Activated naive CD8-positive, alpha-beta T cell (primary cell): Measurements from ENCODE around the gene NPL.

Experiments
- H3K27ac Mint-ChIP-seq: one replicate; pipeline ENCODE4 v1.8.0; 2021; ENCODE audit warnings: mixed read lengths
- H3K27me3 Mint-ChIP-seq: one replicate; pipeline ENCODE4 v1.8.0; 2021; ENCODE audit warnings: mixed read lengths
- H3K36me3 Mint-ChIP-seq: one replicate; pipeline ENCODE4 v1.8.0; 2021; ENCODE audit warnings: mixed read lengths
- H3K4me1 Mint-ChIP-seq: one replicate; pipeline ENCODE4 v1.8.0; 2021; ENCODE audit warnings: low read depth, mixed read lengths
- H3K4me3 Mint-ChIP-seq: one replicate; pipeline ENCODE4 v1.8.0; 2021; ENCODE audit warnings: mild to moderate bottlenecking, mixed read lengths
- H3K9me3 Mint-ChIP-seq: one replicate; pipeline ENCODE4 v1.8.0; 2021; ENCODE audit warnings: low read depth, mixed read lengths

The NPL gene

GRCh38 chr1:182857212-182857611 lies 67.6 kb downstream of the NPL start:
- H3K4me1 Mint-ChIP-seq: peaks cover 18% of the 10 kb centered on the region
- no peak overlapping the region for H3K27ac Mint-ChIP-seq
- H3K36me3 Mint-ChIP-seq: peaks cover 9% of the 10 kb centered on the region
- H3K27me3 Mint-ChIP-seq: no peaks in the 10 kb centered on the region
- no peaks in the 10 kb centered on the region for H3K9me3 Mint-ChIP-seq
- no peak overlapping the region for H3K4me3 Mint-ChIP-seq

GRCh38 chr1:182860658-182861057 lies 71.1 kb downstream of the NPL start:
- H3K9me3 Mint-ChIP-seq: no peaks in the 10 kb centered on the region
- H3K27ac Mint-ChIP-seq: no peak overlapping the region
- no peaks in the 10 kb centered on the region for H3K27me3 Mint-ChIP-seq
- peaks cover 29% of the 10 kb centered on the region for H3K4me1 Mint-ChIP-seq
- no peak overlapping the region for H3K4me3 Mint-ChIP-seq
- peaks cover 10% of the 10 kb centered on the region for H3K36me3 Mint-ChIP-seq

- Mint-ChIP-seq H3K4me1 (peaks cover 32% of the 10 kb centered on the region), H3K9me3 (no peaks in the 10 kb centered on the region), H3K27ac (peak overlapping the region; percentile 76), H3K4me3 (no peak overlapping the region), H3K36me3 (peaks cover 12% of the 10 kb centered on the region), H3K27me3 (no peaks in the 10 kb centered on the region)
Observed at GRCh38 chr1:182861994-182862393, 72.4 kb downstream of the NPL start.

GRCh38 chr1:182862827-182863226 lies 73.3 kb downstream of the NPL start:
- Mint-ChIP-seq H3K9me3 (no peaks in the 10 kb centered on the region), H3K27me3 (no peaks in the 10 kb centered on the region), H3K27ac (peak overlapping the region; percentile 76), H3K36me3 (peaks cover 14% of the 10 kb centered on the region), H3K4me1 (peaks cover 32% of the 10 kb centered on the region), H3K4me3 (no peak overlapping the region)

GRCh38 chr1:182863940-182864339 lies 74.4 kb downstream of the NPL start:
- Mint-ChIP-seq H3K4me1 (peaks cover 32% of the 10 kb centered on the region), H3K27me3 (no peaks in the 10 kb centered on the region), H3K36me3 (peaks cover 8% of the 10 kb centered on the region), H3K27ac (peak overlapping the region; percentile 35), H3K9me3 (no peaks in the 10 kb centered on the region), H3K4me3 (no peak overlapping the region)

- Mint-ChIP-seq H3K36me3 (peaks cover 9% of the 10 kb centered on the region), H3K27me3 (no peaks in the 10 kb centered on the region), H3K4me1 (peaks cover 11% of the 10 kb centered on the region), H3K27ac (peak overlapping the region; percentile 34), H3K4me3 (no peak overlapping the region), H3K9me3 (no peaks in the 10 kb centered on the region)
Observed at GRCh38 chr1:182867861-182868260, 78.3 kb downstream of the NPL start.

- Mint-ChIP-seq H3K4me1 (peaks cover 15% of the 10 kb centered on the region), H3K4me3 (no peak overlapping the region), H3K9me3 (no peaks in the 10 kb centered on the region), H3K36me3 (peaks cover 9% of the 10 kb centered on the region), H3K27me3 (no peaks in the 10 kb centered on the region), H3K27ac (no peak overlapping the region)
Observed at GRCh38 chr1:182869241-182869666, 79.7 kb downstream of the NPL start.

GRCh38 chr1:182872881-182873280 lies 83.3 kb downstream of the NPL start:
- H3K4me3 Mint-ChIP-seq: no peak overlapping the region
- peak overlapping the region; percentile 66 for H3K27ac Mint-ChIP-seq
- H3K27me3 Mint-ChIP-seq: no peaks in the 10 kb centered on the region
- H3K36me3 Mint-ChIP-seq: peaks cover 10% of the 10 kb centered on the region
- H3K4me1 Mint-ChIP-seq: peaks cover 13% of the 10 kb centered on the region
- H3K9me3 Mint-ChIP-seq: no peaks in the 10 kb centered on the region

GRCh38 chr1:182875889-182876288 lies 86.3 kb downstream of the NPL start:
- H3K27ac Mint-ChIP-seq: peak overlapping the region; percentile 58
- no peaks in the 10 kb centered on the region for H3K9me3 Mint-ChIP-seq
- peaks cover 13% of the 10 kb centered on the region for H3K4me1 Mint-ChIP-seq
- H3K4me3 Mint-ChIP-seq: no peak overlapping the region
- no peaks in the 10 kb centered on the region for H3K27me3 Mint-ChIP-seq
- H3K36me3 Mint-ChIP-seq: peaks cover 16% of the 10 kb centered on the region

- H3K27me3 Mint-ChIP-seq: no peaks in the 10 kb centered on the region
- peaks cover 11% of the 10 kb centered on the region for H3K4me1 Mint-ChIP-seq
- H3K27ac Mint-ChIP-seq: peak overlapping the region; percentile 78
- H3K9me3 Mint-ChIP-seq: no peaks in the 10 kb centered on the region
- peaks cover 19% of the 10 kb centered on the region for H3K36me3 Mint-ChIP-seq
- H3K4me3 Mint-ChIP-seq: no peak overlapping the region
Observed at GRCh38 chr1:182877331-182877730, 87.8 kb downstream of the NPL start.

- Mint-ChIP-seq H3K27ac (peak overlapping the region; percentile 78), H3K4me3 (no peak overlapping the region)
Observed at GRCh38 chr1:182877842-182878241, 88.3 kb downstream of the NPL start.

More at GRCh38 chr1:182877842-182878241, 88.3 kb downstream of the NPL start:
- Mint-ChIP-seq H3K36me3 (peaks cover 20% of the 10 kb centered on the region), H3K4me1 (peaks cover 11% of the 10 kb centered on the region), H3K27me3 (no peaks in the 10 kb centered on the region), H3K9me3 (no peaks in the 10 kb centered on the region)
